Measurements from ENCODE around the gene MLPH.

MLPH gene

GRCh38 chr2:237488295-237488694 lies 1.2 kb downstream of the MLPH start:
- DNase-seq: no peak
- H3K27me3 ChIP-seq (replicated peaks; ENCODE audit: control insufficient read depth, insufficient read depth, low read length, poor library complexity, severe bottlenecking): no peaks in the 10 kb centered on the region
- H3K4me1 ChIP-seq (ENCODE audit: control insufficient read depth, insufficient read depth, low read length, poor library complexity, severe bottlenecking): no peaks in the 10 kb centered on the region
- no peaks in the 10 kb centered on the region for H3K36me3 ChIP-seq (ENCODE audit: control insufficient read depth, insufficient read depth, low read length)
- H3K4me3 ChIP-seq (ENCODE audit: insufficient read depth, low read depth, low read length, poor library complexity, severe bottlenecking): no peak overlapping the region
- H3K27ac ChIP-seq (ENCODE audit: insufficient read depth, low read length, poor library complexity, severe bottlenecking): no peak overlapping the region
- H3K9me3 ChIP-seq (ENCODE audit: control insufficient read depth, low read length): no peaks in the 10 kb centered on the region

GRCh38 chr2:237488901-237489860 lies 2.1 kb downstream of the MLPH start:
- Histone ChIP-seq H3K36me3 (ENCODE audit: control insufficient read depth, insufficient read depth, low read length) (no peaks in the 10 kb centered on the region), H3K27ac (ENCODE audit: insufficient read depth, low read length, poor library complexity, severe bottlenecking) (no peak overlapping the region), H3K4me1 (ENCODE audit: control insufficient read depth, insufficient read depth, low read length, poor library complexity, severe bottlenecking) (no peaks in the 10 kb centered on the region), H3K27me3 (replicated peaks; ENCODE audit: control insufficient read depth, insufficient read depth, low read length, poor library complexity, severe bottlenecking) (no peaks in the 10 kb centered on the region), H3K4me3 (ENCODE audit: insufficient read depth, low read depth, low read length, poor library complexity, severe bottlenecking) (no peak overlapping the region), H3K9me3 (ENCODE audit: control insufficient read depth, low read length) (no peaks in the 10 kb centered on the region)
- no peak for DNase-seq

DNA sequence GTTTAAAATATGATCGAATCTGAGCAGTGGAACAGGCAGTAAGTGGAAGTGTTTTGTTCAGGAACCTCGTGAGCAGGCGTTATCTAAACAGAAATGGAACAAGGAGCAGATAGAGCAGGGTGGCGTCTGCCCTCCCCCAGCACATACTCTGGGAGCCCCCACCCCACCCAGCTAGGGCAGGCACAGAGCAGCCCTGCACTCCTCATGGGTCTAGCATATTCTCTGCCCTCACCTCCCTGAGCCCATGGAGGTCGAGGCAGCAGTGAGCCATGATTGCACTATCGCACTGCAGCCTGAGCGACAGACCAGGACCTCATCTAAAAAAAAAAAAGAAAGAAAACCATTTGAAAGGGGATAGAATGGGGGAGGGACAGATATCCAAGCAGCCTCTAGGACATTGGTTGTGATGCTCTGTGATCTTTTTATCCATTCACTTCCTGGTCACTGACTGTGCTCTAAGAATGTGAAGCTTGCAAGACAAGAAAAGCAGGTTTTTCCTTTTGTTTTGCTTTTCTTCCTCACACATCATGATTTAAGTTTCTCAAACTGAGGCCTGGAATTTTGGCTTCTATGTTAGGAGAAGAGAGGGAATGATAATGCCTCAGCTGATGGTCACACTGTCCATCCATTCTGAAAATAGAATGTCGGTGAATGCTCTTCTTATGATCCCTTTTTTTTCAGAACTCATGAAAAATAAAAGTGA lies 3.1 kb downstream of the MLPH start:
- H3K9me3 ChIP-seq (ENCODE audit: control insufficient read depth, low read length): no peaks in the 10 kb centered on the region
- H3K27ac ChIP-seq (ENCODE audit: insufficient read depth, low read length, poor library complexity, severe bottlenecking): no peak overlapping the region
- H3K4me3 ChIP-seq (ENCODE audit: insufficient read depth, low read depth, low read length, poor library complexity, severe bottlenecking): no peak overlapping the region
- H3K27me3 ChIP-seq (replicated peaks; ENCODE audit: control insufficient read depth, insufficient read depth, low read length, poor library complexity, severe bottlenecking): no peaks in the 10 kb centered on the region
- no peak for DNase-seq
- H3K36me3 ChIP-seq (ENCODE audit: control insufficient read depth, insufficient read depth, low read length): no peaks in the 10 kb centered on the region
- H3K4me1 ChIP-seq (ENCODE audit: control insufficient read depth, insufficient read depth, low read length, poor library complexity, severe bottlenecking): no peaks in the 10 kb centered on the region

- Histone ChIP-seq H3K27ac (ENCODE audit: insufficient read depth, low read length, poor library complexity, severe bottlenecking) (no peak overlapping the region), H3K4me3 (ENCODE audit: insufficient read depth, low read depth, low read length, poor library complexity, severe bottlenecking) (no peak overlapping the region), H3K9me3 (ENCODE audit: control insufficient read depth, low read length) (no peaks in the 10 kb centered on the region), H3K4me1 (ENCODE audit: control insufficient read depth, insufficient read depth, low read length, poor library complexity, severe bottlenecking) (no peaks in the 10 kb centered on the region), H3K36me3 (ENCODE audit: control insufficient read depth, insufficient read depth, low read length) (no peaks in the 10 kb centered on the region), H3K27me3 (replicated peaks; ENCODE audit: control insufficient read depth, insufficient read depth, low read length, poor library complexity, severe bottlenecking) (no peaks in the 10 kb centered on the region)
- no peak for DNase-seq
Observed at GRCh38 chr2:237490795-237491194, 3.7 kb downstream of the MLPH start.

DNA sequence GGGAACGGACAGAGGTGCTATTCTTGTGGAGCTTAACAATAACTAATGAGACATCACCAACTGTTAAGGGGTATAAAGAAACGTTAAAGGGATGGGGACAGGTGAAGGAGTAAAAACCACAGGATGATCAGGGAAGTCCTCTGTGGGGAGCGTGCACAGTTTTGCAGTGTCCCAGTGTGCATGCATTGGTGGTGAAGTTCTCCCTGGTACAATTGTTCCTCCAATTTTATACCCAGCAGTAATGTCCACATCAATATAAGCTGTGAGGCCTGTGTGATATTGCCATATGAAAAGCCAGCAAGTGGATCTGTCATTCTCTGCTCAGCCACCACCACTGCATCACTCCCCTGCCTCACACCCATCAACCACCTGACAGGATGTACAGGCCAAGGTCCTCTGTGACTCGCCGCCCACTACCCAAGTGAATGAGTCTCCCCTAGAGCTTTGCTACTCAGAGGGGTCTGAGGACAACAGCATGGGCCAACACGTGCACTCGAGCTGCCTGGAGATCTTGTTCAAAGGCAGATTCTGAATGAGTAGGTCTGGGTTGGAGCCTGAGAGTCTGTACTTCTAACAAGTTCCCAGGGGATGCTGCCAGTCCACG lies 4.6 kb downstream of the MLPH start:
- no peak overlapping the region for H3K4me3 ChIP-seq (ENCODE audit: insufficient read depth, low read depth, low read length, poor library complexity, severe bottlenecking)
- no peaks in the 10 kb centered on the region for H3K9me3 ChIP-seq (ENCODE audit: control insufficient read depth, low read length)
- no peak for DNase-seq
- H3K27me3 ChIP-seq (replicated peaks; ENCODE audit: control insufficient read depth, insufficient read depth, low read length, poor library complexity, severe bottlenecking): no peaks in the 10 kb centered on the region
- H3K36me3 ChIP-seq (ENCODE audit: control insufficient read depth, insufficient read depth, low read length): no peaks in the 10 kb centered on the region
- no peak overlapping the region for H3K27ac ChIP-seq (ENCODE audit: insufficient read depth, low read length, poor library complexity, severe bottlenecking)
- no peaks in the 10 kb centered on the region for H3K4me1 ChIP-seq (ENCODE audit: control insufficient read depth, insufficient read depth, low read length, poor library complexity, severe bottlenecking)

DNA sequence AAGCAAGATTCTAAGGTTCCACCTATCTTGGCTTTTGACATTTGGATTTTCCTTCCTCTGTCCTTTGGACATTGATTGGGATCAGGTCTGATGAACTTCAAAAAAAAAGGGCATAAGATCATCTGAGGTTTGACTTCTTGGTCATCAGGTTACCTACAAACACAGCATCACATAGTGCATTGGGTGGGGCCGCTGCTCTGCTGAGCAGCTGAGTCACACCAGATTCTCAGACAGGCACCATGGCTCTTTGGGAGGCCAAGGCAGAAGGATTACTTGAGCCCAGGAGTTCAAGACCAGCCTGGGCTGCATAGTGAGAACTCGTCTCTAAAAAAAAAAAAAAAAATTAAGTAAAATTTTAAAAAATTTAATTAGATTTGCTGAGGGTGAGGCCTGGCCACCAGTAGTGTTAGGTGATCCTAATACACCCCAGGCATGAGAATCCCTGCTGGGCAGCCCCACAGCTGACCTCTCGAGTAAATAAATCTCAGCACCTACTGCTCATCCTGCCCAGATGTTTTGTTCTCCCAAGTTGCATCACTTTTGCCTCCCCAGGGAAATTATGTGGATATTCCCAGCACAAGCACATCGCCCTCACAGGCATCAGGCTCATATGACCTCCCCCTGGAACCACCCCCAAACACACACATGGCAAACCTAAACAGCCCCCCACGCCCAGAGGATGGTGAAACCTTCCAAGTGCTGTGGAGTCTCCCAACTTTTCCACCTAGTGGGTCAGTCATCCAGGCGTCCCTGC lies 5.3 kb downstream of the MLPH start:
- no peak for DNase-seq
- no peak overlapping the region for H3K27ac ChIP-seq (ENCODE audit: insufficient read depth, low read length, poor library complexity, severe bottlenecking)
- H3K9me3 ChIP-seq (ENCODE audit: control insufficient read depth, low read length): no peaks in the 10 kb centered on the region
- H3K4me3 ChIP-seq (ENCODE audit: insufficient read depth, low read depth, low read length, poor library complexity, severe bottlenecking): no peak overlapping the region
- no peaks in the 10 kb centered on the region for H3K36me3 ChIP-seq (ENCODE audit: control insufficient read depth, insufficient read depth, low read length)
- H3K27me3 ChIP-seq (replicated peaks; ENCODE audit: control insufficient read depth, insufficient read depth, low read length, poor library complexity, severe bottlenecking): no peaks in the 10 kb centered on the region
- no peaks in the 10 kb centered on the region for H3K4me1 ChIP-seq (ENCODE audit: control insufficient read depth, insufficient read depth, low read length, poor library complexity, severe bottlenecking)

- no peak for DNase-seq
- no peaks in the 10 kb centered on the region for H3K4me1 ChIP-seq (ENCODE audit: control insufficient read depth, insufficient read depth, low read length, poor library complexity, severe bottlenecking)
- H3K9me3 ChIP-seq (ENCODE audit: control insufficient read depth, low read length): no peaks in the 10 kb centered on the region
- H3K4me3 ChIP-seq (ENCODE audit: insufficient read depth, low read depth, low read length, poor library complexity, severe bottlenecking): no peak overlapping the region
- H3K27ac ChIP-seq (ENCODE audit: insufficient read depth, low read length, poor library complexity, severe bottlenecking): no peak overlapping the region
- no peaks in the 10 kb centered on the region for H3K36me3 ChIP-seq (ENCODE audit: control insufficient read depth, insufficient read depth, low read length)
- H3K27me3 ChIP-seq (replicated peaks; ENCODE audit: control insufficient read depth, insufficient read depth, low read length, poor library complexity, severe bottlenecking): peaks cover 6% of the 10 kb centered on the region
Observed at GRCh38 chr2:237494066-237494465, 7.0 kb downstream of the MLPH start.

GRCh38 chr2:237495521-237496117 lies 8.6 kb downstream of the MLPH start:
- DNase-seq: no peak
- no peak overlapping the region for H3K27ac ChIP-seq (ENCODE audit: insufficient read depth, low read length, poor library complexity, severe bottlenecking)
- H3K4me3 ChIP-seq (ENCODE audit: insufficient read depth, low read depth, low read length, poor library complexity, severe bottlenecking): no peak overlapping the region
- H3K4me1 ChIP-seq (ENCODE audit: control insufficient read depth, insufficient read depth, low read length, poor library complexity, severe bottlenecking): no peaks in the 10 kb centered on the region
- no peaks in the 10 kb centered on the region for H3K9me3 ChIP-seq (ENCODE audit: control insufficient read depth, low read length)
- no peaks in the 10 kb centered on the region for H3K36me3 ChIP-seq (ENCODE audit: control insufficient read depth, insufficient read depth, low read length)
- peaks cover 6% of the 10 kb centered on the region for H3K27me3 ChIP-seq (replicated peaks; ENCODE audit: control insufficient read depth, insufficient read depth, low read length, poor library complexity, severe bottlenecking)

- no peak for DNase-seq
- H3K4me1 ChIP-seq (ENCODE audit: control insufficient read depth, insufficient read depth, low read length, poor library complexity, severe bottlenecking): no peaks in the 10 kb centered on the region
- H3K4me3 ChIP-seq (ENCODE audit: insufficient read depth, low read depth, low read length, poor library complexity, severe bottlenecking): no peak overlapping the region
- H3K9me3 ChIP-seq (ENCODE audit: control insufficient read depth, low read length): no peaks in the 10 kb centered on the region
- H3K27ac ChIP-seq (ENCODE audit: insufficient read depth, low read length, poor library complexity, severe bottlenecking): no peak overlapping the region
- no peaks in the 10 kb centered on the region for H3K36me3 ChIP-seq (ENCODE audit: control insufficient read depth, insufficient read depth, low read length)
- peaks cover 6% of the 10 kb centered on the region for H3K27me3 ChIP-seq (replicated peaks; ENCODE audit: control insufficient read depth, insufficient read depth, low read length, poor library complexity, severe bottlenecking)
Observed at GRCh38 chr2:237496428-237496827, 9.4 kb downstream of the MLPH start.
